Right renal pelvis (tissue), 4 donors: Measurements from ENCODE around the gene UBE4B. TPM values are rescaled to one million over a fixed set of nuclear protein-coding genes. Genes with fewer than 3 reads are reported as not detected.

ENCODE experiments used
- DNase-seq, 4 donors: peaks; one replicate each; pipeline ENCODE4 v3.0.0-alpha.2; 2013; ENCODE audit warnings: low read depth in 4 of 4, low spot score in 3 of 4, missing footprints in 1 of 4
- polyA plus RNA-seq, 4 donors: library from polyadenylated mRNA; unstranded; fragments of 120-200 nt; gene quantifications; one replicate each; pipeline ENCODE4 v1.2.1, GENCODE V29; 2013; ENCODE audit not compliant: insufficient read length in 4 of 4

The UBE4B gene
- polyA plus RNA-seq, 4 donors: 49.1 to 57.9 (median 50.8) TPM

DNA sequence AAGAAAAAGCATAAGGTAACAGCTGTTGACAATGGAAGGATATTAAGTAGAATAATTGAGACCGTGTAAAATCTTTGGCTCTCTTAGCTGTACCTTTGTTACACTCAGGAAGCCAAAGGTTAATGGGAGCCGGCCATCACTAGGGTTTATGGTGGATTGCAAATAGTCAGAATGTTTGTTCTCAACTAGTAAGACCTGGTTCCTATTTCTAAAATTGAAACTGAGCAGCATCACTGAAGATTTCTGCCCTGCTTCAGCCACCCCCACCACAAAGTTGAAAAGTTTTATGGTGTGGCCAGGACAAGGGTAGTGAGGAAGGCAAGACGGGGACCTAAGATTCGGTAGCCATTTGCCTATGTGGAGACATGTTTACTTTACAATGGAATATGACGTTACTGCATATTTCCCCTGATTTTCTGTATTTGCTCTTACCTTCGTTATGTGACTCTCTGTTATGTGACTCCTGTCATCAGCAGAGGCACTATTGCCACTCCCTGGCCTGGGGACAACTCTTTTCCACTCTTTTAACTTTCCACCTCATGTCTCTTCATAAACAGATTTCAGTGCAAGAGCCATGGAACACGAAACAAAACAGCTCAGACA lies 136.3 kb downstream of the UBE4B start:
- DNase-seq: no peak

DNA sequence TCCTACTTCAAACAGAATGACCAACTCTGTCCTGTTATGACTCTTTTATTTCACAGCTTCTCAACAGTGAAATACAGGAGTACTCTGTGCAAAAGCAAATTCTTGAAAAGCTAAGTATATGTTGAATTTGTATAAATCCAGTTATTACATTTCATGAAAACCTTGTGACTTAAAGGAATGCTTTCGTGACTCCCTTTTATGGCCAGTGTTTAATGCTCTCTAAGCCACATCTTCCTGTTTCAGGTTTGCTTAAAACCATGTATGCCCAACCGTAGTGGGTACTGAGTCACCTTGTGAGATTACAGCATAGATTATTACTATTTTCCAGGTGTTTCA lies 137.4 kb downstream of the UBE4B start:
- no peak for DNase-seq

DNA sequence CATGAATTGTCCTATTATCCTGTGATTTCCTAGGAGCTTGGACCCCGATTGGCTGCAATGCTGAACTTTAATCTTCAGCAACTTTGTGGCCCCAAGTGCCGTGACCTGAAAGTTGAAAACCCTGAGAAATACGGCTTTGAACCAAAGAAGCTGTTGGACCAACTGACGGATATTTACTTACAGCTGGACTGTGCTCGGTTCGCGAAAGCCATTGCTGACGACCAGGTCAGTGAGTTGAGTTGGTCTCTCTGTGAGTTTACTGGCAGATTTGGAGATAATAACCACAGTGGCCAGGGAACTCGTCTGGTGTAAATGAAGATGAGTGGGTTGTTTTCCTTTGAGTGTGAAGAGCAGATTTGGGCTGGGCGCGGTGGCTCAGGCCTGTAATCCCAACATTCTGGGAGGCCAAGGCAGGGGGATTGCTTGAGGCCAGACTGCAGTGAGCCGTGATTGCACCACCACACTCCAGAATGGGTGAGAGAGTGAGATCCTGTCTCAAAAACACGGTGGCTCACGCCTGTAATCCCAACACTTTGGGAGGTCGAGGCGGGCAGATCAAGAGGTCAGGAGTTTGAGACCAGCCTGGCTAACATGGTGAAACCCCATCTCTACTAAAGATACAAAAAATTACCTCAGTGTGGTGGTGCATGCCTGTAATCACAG lies 138.5 kb downstream of the UBE4B start:
- DNase-seq: no peak

DNA sequence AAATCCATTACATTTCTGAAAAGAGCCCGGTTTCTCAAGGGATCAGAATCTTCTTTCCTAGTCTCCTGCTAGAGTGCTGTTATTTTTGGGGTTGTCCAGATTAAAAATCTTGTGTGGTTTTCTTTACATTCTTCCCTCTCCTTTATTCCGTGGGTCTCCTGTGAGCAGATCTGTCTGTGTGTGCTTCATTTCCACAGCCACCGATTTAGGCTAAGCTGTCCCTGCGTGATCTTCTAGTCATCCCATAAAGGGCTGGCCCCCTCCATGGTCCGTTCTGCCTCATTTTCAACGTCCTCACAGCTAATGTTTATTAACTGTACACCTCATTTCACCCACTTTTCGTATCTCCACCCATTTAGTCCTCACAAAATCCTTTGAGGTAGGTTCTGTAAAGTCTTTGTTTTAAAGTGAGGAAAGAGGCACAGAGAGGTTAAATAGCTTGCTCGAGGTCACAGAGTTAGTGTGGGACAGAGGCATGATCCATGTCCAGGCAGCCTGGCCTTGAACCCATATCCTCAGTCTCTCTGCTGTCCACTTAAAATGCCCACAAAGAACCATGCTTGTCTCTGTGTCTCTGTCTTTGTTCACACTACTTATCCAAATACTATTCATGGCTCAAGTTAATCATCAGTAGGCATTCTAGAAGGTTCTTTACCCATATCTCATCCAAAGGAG lies 139.4 kb downstream of the UBE4B start:
- DNase-seq: no peak

DNA sequence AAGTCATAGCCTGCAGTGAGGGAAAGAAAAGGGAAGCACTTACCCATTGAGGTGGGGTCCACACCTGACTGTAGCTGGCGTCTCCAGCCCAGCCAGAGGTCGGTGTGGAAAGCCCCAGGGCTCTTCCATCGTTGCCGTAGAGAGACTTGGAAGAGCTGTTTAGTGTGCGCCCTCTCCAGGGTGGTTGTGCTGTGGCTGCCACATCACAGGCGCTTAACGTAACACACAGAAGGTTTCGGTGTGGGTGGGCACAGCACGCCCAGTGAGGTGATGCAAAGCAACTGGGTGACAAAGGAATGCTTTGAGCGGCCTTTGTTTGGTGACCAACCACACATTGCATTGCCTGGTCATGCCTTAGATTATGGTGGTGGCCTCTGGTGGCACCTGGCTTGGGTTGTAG lies 140.8 kb downstream of the UBE4B start:
- no peak for DNase-seq

DNA sequence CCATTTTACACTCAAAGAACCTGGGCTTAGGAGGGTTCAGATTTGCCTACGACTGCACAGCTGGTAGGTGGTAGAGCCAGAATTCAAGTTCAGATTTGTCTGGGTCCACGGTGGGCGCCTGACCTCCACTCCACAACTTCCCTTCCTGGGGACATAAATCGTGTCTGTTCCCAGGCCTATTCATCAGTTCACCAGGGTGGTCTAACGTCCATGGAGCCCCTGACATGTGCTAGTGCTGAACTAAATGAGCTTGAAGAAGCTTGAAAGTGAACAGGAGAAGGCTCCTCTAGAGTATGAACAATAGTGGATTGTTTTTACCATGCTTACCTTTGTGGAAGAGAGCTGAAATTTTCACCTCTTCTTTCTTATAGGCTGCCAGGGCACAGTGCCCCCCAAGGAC lies 145.1 kb downstream of the UBE4B start:
- no peak for DNase-seq

DNA sequence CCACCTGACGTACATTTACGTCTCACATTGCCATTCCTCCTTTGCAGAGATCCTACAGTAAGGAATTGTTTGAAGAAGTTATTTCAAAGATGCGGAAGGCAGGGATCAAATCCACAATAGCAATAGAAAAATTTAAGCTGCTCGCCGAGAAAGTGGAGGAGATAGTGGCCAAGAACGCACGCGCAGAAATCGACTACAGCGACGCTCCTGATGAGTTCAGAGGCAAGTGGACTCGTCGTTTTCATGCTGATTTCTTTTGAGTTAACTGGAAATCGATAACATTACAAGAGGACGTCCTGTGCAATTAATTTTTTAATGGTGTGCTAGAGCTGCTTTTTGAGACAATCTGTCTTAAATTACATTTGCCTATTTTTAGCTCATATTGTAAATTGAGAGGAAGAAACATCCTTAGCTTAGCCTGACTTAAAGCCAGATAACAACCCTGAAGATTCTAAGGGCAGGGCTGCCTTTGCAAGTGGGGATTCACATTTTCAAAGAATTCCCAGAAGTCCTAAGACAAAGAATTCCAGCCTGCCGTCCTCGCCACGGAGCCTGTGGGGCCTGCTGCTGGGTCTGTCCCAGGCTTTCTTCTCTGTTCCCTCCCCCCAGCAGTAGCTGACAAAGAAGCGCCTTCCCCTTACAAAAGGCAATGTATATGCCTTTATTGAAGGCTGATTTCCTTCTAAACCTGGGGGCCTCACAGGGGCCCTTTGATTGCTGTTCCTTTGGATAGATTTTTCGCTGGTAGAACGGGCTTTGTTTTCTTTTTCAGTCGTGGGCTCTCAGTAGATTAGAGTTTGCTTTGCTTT lies 146.0 kb downstream of the UBE4B start:
- DNase-seq: no peak

DNA sequence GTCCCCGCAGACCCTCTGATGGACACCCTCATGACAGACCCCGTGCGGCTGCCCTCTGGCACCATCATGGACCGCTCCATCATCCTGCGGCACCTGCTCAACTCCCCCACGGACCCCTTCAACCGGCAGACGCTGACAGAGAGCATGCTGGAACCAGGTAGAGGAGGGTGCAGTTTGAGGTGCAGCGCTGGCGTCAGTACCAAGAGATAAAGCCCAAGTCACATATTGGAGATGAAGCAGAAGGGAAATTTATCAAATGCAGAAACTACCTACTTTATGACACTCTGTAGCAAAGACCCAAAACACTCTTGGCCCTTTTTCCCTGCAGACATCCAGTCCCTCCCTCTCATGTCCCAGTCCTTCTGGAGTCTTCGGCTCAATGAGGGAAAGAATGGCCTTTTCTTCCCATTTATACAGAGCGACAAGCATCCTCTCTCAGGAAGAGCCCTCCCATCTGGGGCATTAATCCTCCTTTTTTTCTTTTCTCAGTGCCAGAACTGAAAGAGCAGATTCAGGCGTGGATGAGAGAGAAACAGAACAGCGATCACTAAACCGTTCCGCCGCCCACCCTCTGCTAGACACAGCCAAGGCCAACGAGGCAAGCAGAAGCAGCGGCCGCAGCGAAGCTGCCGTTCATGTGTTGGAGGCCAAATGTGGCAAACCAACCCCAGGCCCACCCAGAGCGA lies 146.8 kb downstream of the UBE4B start:
- no peak for DNase-seq

DNA sequence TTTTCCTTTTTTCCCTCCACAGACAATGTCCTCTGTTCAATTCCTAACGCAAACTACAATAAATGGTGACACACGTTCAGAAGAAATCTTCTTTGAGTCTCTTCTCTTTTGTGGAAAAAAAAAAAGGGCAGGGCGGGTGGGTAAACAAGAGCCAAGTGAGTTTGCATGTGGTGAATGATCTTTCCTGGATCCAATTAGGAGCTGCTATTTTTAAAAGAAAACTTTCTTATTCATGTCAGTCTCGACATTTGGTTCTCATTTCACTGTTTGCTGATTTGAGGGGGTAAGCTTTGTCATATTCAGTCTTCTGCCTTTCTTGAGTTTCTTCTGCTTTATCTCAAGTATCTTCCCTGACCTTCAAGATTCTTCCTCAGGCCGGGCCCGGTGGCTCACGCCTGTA lies 148.4 kb downstream of the UBE4B start:
- DNase-seq: no peak

DNA sequence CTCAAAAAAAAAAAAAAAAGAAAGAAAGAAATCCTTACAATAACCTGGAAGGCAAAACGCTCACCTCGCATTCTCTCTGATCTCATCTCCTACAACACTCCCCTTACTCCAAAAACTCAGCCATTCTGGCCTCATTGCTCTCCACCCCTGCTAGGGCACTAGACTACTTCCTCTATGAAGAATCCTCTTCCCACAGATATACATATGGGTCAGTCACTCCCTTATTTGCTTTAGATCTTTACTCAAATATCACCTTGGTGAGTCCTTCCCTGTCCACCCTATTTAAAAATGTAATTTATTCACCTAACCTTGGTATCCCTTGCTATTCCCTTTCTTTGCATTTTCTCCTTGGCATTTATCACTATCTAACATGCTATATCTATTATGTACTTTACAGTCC lies 153.0 kb downstream of the UBE4B start:
- no peak for DNase-seq

DNA sequence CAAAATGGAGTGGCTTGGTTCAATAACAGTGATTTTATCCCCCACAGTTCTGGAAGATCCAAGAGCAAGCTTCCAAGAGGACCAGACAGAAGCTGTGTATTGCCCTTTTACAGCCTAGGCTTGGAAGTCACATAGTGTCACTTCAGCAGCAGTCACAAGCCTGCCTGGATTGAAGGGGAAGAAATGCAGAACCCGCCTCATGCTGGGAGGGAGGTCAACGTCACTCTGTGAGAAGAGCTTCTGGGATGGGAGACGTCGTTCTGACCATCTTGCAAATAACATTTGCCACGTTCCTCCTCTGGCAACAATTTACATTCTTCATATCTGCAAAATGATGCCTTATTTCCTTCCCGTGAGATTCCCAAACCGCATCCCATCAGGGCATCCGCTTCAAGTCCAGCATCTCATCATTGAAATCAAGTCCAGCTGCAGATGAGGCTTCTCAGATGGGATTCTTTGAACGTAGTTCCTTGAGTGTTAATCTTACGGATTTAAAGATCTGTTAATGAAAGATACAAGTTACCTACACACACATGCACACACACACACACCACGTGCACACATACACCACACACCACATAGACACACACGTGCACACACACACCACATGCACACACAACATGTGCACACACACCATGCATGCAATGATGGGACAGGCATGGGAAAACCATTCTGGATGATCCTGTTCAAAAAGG lies 153.7 kb downstream of the UBE4B start:
- DNase-seq: no peak

DNA sequence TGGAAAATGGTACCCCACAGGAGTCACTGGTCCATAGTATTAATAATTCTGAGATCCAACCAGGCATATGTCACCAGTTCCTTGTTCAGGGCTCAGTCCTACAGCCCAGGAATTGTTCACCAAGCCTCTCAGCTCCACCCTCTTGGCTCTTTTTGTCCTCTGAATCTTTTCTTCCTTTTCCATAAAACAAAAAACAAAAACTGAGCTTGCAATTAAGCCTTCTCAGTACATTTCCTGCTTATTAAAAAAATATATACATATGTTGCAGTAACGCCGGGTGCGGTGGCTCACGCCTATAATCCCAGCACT lies 154.2 kb downstream of the UBE4B start:
- no peak for DNase-seq

DNA sequence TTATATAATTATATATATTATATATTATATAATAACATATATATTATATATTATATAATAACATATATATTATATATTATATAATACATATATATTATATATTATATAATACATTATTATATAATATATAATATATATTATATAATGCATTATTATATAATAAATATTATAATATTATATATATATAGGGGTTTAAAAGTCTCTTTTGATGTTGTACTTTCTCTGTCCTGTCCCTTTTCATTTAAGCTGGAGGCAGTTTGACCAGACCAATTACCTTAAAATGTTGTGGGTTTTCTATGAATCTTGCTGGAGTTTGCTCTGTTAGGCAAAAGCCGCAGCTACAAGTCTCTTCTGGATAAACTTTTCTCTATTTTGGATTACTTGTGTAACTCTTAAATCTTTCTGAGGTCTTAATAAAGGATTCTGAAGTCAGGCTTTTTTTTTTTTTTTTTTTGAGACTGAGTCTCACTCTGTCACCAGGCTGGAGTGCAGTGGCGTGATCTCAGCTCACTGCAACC lies 155.4 kb downstream of the UBE4B start:
- no peak for DNase-seq

DNA sequence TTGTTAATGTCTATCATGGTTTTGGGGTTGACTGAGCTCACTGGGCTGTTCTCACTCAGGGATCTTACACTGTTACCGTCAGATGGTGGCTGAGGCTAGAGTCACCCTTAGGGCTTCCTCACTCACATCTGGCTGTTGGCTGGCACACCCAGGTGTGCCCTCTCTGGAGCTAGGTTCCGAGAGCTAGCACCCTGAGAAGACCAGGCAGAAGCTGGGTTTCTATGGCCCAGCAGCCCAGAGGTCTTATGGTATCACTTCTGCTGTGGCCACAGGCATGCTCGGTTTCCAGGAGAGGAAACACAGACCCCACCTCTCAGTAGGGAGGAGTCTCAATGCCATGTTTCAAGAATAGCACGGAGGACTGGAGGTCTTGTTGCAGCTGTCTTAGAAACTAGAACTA lies 156.9 kb downstream of the UBE4B start:
- no peak for DNase-seq

DNA sequence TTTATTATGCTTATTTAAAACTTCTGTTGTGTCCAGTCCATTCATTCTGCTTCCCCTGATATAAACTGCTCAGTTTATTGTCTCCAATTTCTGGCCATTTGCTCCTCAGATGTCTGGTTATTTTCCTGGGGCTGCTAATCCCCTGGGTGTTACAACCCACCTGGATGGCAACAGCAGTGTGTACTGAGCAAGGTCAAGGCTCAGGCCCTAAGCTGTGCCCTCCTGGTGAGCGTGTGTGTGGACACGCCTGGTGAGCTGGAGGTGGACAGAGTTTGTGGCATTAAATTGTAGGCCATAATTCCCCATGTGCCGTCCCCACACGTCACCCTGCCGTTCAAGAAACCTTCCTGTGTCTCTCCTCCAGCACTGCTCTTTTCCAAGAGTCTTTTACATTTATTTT lies 159.5 kb downstream of the UBE4B start:
- DNase-seq: no peak

DNA sequence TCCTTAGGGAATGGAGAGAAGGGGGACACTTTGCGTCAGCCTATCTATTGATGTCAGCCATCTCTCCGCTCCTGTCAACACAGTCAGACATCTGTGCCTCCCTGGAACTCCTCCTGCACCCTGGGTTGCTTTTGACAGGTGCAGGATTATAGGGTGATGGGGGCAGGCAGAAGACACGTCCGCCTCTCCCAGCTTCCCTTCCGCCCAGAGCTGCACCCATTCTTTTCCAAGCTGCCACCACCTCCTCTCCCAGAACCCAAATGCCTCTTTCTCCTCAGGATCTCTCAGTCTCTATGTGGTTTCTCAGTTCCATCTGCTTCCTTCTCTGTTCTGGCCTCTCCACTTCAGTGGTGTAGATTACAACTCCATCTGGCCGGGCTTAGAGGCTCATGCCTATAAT lies 160.5 kb downstream of the UBE4B start:
- no peak for DNase-seq

DNA sequence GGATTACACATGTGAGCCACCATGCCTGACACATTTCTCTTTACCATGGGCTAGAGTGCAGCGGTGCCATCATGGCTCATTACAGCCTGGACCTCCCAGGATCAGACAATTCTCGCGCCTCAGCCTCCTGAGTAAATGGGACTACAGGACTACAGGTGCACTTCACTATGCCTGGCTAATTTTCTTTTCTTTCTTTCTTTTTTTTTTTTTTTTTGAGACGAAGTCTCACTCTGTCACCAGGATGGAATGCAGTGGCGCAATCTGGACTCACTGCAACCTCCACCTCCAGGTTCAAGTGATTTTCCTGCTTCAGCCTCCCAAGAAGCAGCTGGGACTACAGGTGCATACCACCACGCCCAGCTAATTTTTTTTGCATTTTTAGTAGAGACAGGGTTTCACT lies 162.8 kb downstream of the UBE4B start:
- DNase-seq: no peak

DNA sequence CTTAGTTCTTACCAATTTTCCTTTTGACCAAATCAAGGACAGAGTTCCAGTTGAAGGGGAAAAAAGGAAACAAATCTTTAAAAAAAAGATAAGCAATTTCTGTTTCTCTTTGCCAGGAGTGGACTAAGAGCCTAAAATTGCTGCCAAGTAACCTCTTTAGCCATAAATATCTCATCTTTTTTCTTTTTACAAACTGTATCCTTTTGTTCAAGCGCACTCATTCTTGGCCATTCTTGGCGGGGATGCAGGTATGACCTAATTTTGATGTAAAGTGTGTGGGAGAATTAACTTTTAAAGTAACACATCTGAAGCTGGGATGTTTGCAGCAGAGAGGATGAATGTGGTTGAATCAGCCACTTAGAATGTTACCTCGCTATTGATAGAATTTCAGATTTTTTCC lies 164.2 kb downstream of the UBE4B start:
- DNase-seq: no peak

DNA sequence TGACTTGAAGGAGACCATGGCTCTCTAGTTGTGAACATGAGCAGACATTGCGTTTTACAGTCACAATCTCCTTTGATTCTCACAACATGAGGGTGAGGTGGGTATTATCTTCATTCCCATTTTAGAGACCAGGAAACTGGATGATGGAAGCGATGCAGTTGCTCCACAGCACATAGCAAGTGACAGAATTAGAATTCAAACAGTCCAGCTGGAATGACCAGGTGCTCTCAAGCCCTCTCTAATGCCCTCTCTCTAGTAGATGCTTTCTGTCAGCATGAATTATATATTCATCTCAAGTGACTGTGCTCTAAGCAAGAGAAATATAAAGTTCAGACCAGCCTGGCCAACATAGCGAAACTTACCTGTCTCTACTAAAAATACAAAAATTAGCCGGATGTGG lies 167.9 kb downstream of the UBE4B start:
- no peak for DNase-seq

DNA sequence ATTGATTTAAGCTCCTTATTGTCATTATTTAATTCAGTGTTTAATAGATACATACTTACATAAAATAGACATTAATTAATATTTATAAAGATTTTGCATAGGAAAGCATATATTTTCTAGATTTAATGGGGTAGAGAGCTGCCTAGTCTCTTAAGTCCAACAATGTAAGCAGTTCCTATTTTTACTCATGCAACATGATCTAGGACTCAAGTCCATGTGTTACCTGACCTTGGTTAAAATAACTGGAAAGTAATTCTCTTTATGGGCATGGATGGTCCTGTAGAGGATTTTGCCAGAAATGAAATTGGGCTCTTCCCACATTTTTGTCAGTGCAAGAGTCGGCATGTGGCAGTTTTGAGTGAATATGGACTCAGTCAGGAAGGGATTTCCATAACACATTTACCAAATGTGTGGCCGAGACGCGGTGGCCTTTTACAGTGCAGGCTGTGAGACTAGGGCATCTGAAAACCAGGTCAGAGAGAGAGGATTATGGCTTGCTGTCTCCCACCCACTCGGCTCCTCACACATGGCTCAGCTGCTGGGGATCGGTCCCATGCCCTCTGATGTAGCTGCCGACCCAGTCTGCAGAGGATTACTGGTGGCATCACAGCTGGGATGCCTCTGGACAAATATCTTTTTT lies 171.4 kb downstream of the UBE4B start:
- no peak for DNase-seq
